ENCODE data around the gene LAMP2.

Gene LAMP2

DNA sequence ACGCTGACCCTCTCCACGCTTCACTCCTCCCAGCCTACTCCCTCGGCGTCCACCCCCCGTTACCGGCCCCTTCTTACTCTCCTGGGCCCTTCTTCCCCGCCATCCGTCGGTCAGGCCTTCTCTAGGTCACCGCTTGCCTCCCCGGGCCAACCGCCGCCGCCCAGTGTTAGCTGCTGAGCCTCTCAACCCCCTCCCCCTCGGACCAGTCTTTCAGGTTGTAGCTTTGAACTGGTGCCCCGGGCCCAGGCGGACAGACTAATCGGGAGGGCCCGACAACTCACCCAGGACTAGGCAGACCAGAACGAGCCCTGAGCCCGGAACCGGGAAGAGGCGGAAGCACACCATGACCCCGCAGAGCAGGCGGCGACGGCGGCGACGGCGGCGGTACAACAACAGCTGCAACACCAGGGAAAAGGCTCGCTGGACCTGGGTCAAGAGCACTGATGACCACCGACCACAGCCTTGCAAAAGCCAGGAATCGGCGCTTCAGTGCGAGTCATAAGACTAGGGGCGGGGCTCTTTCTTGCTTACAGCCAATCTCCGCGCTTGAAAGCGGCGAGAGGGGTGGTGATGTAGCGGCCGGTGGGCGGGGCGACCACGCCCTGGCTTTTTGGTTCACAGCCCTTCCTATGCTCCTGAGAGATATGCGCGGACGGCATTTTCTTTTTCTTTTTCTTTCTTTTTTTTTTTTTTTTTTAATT, at the start of gene LAMP2:
LAMP2 (minus strand) TSS at position 472 of the 701 bp plus-strand sequence; CDS start at position 345, 127 bp downstream.
- Histone ChIP-seq H3K36me3 (ENCODE audit: control insufficient read depth, insufficient read depth, low read length) (no peaks in the 10 kb centered on the region), H3K4me1 (no peaks in the 10 kb centered on the region), H3K4me3 (ENCODE audit: low read depth, low read length) (peak within 1 kb of the TSS; percentile 78), H2AFZ (peak within 1 kb of the TSS; percentile 77), H3K9me3 (ENCODE audit: control insufficient read depth, low read length) (no peaks in the 10 kb centered on the region), H3K4me2 (ENCODE audit: low read length) (peak within 1 kb of the TSS; percentile 73), H3K9ac (no peak within 1 kb of the TSS), H3K79me2 (peaks cover 12% of the 10 kb centered on the region), H3K27ac (peak within 1 kb of the TSS; percentile 87), H3K27me3 (ENCODE audit: control insufficient read depth, insufficient read depth, low read length) (no peaks in the 10 kb centered on the region)
- TF ChIP-seq, protein P1, sequence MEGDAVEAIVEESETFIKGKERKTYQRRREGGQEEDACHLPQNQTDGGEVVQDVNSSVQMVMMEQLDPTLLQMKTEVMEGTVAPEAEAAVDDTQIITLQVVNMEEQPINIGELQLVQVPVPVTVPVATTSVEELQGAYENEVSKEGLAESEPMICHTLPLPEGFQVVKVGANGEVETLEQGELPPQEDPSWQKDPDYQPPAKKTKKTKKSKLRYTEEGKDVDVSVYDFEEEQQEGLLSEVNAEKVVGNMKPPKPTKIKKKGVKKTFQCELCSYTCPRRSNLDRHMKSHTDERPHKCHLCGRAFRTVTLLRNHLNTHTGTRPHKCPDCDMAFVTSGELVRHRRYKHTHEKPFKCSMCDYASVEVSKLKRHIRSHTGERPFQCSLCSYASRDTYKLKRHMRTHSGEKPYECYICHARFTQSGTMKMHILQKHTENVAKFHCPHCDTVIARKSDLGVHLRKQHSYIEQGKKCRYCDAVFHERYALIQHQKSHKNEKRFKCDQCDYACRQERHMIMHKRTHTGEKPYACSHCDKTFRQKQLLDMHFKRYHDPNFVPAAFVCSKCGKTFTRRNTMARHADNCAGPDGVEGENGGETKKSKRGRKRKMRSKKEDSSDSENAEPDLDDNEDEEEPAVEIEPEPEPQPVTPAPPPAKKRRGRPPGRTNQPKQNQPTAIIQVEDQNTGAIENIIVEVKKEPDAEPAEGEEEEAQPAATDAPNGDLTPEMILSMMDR (IDR thresholded peaks at IDR 0.05): no peak

DNA sequence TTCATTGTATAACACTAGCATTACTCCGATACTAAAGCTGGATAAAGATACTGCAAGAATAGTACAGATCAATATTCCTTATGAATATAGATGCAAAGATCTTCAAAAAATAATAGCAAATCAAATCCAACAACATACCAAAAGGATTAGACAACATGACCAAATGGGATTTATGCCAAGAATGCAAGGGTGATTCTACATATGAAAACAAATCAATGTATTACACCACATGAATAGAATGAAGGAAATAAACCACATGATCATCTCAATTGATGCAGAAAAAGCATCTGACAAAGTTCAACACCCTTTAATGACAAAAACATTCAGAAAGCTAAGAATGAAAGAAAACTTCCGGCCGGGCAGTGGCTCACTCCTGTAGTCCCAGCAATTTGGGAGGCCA, 48.8 kb upstream of the LAMP2 start:
- no peaks in the 10 kb centered on the region for H3K4me1 ChIP-seq
- H3K9me3 ChIP-seq (ENCODE audit: control insufficient read depth, low read length): no peaks in the 10 kb centered on the region
- H3K79me2 ChIP-seq: no peaks in the 10 kb centered on the region
- H3K4me2 ChIP-seq (ENCODE audit: low read length): no peak overlapping the region
- H2AFZ ChIP-seq: no peak overlapping the region
- no peak overlapping the region for H3K4me3 ChIP-seq (ENCODE audit: low read depth, low read length)
- no peaks in the 10 kb centered on the region for H3K27me3 ChIP-seq (ENCODE audit: control insufficient read depth, insufficient read depth, low read length)
- H3K9ac ChIP-seq: no peak overlapping the region
- H3K36me3 ChIP-seq (ENCODE audit: control insufficient read depth, insufficient read depth, low read length): no peaks in the 10 kb centered on the region
- TF ChIP-seq, protein P1 (IDR thresholded peaks at IDR 0.05): no peak
- no peak overlapping the region for H3K27ac ChIP-seq

DNA sequence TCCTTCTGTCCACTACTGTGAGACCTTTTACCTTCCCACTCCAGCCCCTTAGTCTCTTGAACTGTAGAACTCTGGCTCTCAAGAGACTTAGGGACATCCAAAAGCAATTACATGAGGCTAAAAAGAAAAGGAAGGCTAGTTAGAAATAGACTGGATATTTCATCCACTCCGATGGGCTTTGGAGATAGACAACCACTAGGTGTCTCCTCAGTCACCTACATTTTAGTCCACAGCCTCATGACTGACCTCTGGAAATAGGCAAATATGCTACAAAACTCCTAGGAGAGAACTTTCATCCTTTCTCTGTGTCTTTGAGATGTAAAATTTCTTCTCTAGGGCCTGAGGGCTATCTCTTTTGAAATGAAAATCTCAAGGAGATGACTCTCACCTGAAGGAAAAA, 45.1 kb upstream of the LAMP2 start:
- TF ChIP-seq, protein P1 (IDR thresholded peaks at IDR 0.05): peak; percentile 26
- H3K4me2 ChIP-seq (ENCODE audit: low read length): no peak overlapping the region
- no peak overlapping the region for H2AFZ ChIP-seq
- H3K4me3 ChIP-seq (ENCODE audit: low read depth, low read length): no peak overlapping the region
- no peak overlapping the region for H3K9ac ChIP-seq
- no peaks in the 10 kb centered on the region for H3K4me1 ChIP-seq
- H3K27me3 ChIP-seq (ENCODE audit: control insufficient read depth, insufficient read depth, low read length): no peaks in the 10 kb centered on the region
- no peaks in the 10 kb centered on the region for H3K79me2 ChIP-seq
- no peaks in the 10 kb centered on the region for H3K36me3 ChIP-seq (ENCODE audit: control insufficient read depth, insufficient read depth, low read length)
- H3K9me3 ChIP-seq (ENCODE audit: control insufficient read depth, low read length): no peaks in the 10 kb centered on the region
- H3K27ac ChIP-seq: no peak overlapping the region

DNA sequence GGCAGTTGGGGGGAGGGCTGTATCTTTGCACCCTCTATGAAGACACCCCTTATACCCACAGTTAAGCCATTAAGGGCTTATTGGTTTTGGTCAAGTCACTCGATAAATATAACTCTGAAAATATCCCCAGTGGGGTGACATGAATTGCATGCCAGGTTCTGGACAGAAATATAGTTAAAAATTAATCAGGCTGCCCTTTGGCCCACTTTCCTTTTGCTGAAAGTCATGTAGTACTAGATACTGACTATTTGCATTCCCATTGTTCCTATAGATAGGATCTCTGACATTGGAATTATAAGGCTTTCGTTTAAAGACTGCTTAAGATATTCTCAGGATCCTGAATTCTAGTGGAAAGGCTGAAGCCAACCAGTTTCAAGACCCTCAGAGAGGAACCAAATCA, 43.5 kb upstream of the LAMP2 start:
- no peak overlapping the region for H3K27ac ChIP-seq
- no peak overlapping the region for H2AFZ ChIP-seq
- TF ChIP-seq, protein P1 (IDR thresholded peaks at IDR 0.05): no peak
- no peaks in the 10 kb centered on the region for H3K36me3 ChIP-seq (ENCODE audit: control insufficient read depth, insufficient read depth, low read length)
- no peaks in the 10 kb centered on the region for H3K27me3 ChIP-seq (ENCODE audit: control insufficient read depth, insufficient read depth, low read length)
- no peak overlapping the region for H3K9ac ChIP-seq
- no peaks in the 10 kb centered on the region for H3K79me2 ChIP-seq
- H3K9me3 ChIP-seq (ENCODE audit: control insufficient read depth, low read length): no peaks in the 10 kb centered on the region
- no peak overlapping the region for H3K4me3 ChIP-seq (ENCODE audit: low read depth, low read length)
- no peaks in the 10 kb centered on the region for H3K4me1 ChIP-seq
- no peak overlapping the region for H3K4me2 ChIP-seq (ENCODE audit: low read length)

DNA sequence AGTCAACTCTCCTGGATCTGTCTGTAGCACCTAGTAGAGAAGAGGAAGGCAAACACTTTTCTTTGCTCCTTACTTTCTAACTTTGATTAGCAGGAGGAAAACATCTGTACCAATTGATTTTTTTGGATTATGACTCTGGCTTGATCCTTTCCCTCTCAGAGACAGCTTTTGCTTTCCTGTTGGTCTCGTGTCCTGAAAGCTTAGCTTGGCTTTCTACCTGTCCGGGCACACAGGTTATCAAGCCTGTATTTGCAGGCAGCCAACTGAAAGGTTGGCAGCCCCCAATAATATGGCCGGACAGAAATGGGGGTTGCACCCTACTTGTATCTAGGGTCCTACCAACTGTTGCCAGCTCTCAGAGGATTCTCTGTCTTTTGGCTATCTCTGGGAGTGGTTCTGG, 43.1 kb upstream of the LAMP2 start:
- Histone ChIP-seq H3K27me3 (ENCODE audit: control insufficient read depth, insufficient read depth, low read length) (no peaks in the 10 kb centered on the region), H3K4me2 (ENCODE audit: low read length) (no peak overlapping the region), H3K79me2 (no peaks in the 10 kb centered on the region), H2AFZ (no peak overlapping the region), H3K27ac (no peak overlapping the region), H3K4me1 (no peaks in the 10 kb centered on the region), H3K9ac (no peak overlapping the region), H3K36me3 (ENCODE audit: control insufficient read depth, insufficient read depth, low read length) (no peaks in the 10 kb centered on the region), H3K9me3 (ENCODE audit: control insufficient read depth, low read length) (no peaks in the 10 kb centered on the region), H3K4me3 (ENCODE audit: low read depth, low read length) (no peak overlapping the region)
- TF ChIP-seq, protein P1 (IDR thresholded peaks at IDR 0.05): no peak
